Measurements from ENCODE around the gene KCNG2.

The KCNG2 gene

DNA sequence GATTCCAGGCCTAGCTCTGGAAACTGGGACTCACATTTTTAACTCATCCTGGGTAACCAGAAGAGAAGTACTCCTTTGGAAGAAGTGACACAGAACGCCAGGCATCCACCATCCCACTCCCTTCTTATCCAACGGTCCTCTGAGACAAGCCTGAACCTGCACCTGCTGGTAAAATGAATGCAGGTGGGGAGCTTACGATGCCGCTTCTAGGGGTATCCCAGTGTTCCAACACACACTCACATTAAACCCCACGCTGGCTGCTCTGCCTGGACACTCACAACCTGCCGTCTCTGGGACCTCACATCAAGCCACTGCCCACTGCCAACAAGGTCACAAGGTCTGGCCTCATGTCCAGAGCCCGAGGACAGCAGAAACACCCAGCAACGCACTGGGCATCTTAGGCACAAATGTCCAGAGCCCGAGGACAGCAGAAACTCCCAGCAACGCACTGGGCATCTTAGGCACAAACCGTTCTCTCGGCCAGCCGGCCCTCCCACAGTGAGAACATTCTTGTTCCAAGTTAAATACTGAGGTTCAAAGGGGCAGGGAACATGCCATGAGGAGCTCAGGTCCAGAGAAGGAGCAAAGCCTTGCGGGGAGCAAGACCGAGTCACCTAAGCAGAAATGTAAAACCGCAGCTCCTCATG lies 143.9 kb downstream of the KCNG2 start:
- Histone ChIP-seq H3K36me3 (ENCODE audit: low read length) (no peaks in the 10 kb centered on the region), H3K27me3 (ENCODE audit: low read length) (no peaks in the 10 kb centered on the region), H4K20me1 (ENCODE audit: low read depth, low read length) (no peaks in the 10 kb centered on the region), H2AFZ (ENCODE audit: low read depth, low read length, severe bottlenecking) (no peak overlapping the region), H3K4me2 (ENCODE audit: low read depth, low read length, poor library complexity, severe bottlenecking) (no peak overlapping the region), H3F3A (ENCODE audit: insufficient read depth) (no peaks in the 10 kb centered on the region), H3K79me2 (ENCODE audit: insufficient read depth, low read length) (peaks cover 21% of the 10 kb centered on the region; the same call in 1 of the 2 replicates), H3K27ac (ENCODE audit: low read depth, low read length) (no peak overlapping the region), H3K9ac (ENCODE audit: low read length) (no peak overlapping the region), H3K4me3 (ENCODE audit: insufficient read depth, low read length, poor library complexity, severe bottlenecking) (no peak overlapping the region), H3K9me2 (replicated peaks; ENCODE audit: insufficient read depth, low read length) (no peaks in the 10 kb centered on the region), H3K9me3 (ENCODE audit: insufficient read depth, low read length) (no peaks in the 10 kb centered on the region)
- TF ChIP-seq EZH2phosphoT487 (conservative IDR thresholded peaks at IDR 0.05; ENCODE audit: low read length): no peak
- TF ChIP-seq, protein P1, sequence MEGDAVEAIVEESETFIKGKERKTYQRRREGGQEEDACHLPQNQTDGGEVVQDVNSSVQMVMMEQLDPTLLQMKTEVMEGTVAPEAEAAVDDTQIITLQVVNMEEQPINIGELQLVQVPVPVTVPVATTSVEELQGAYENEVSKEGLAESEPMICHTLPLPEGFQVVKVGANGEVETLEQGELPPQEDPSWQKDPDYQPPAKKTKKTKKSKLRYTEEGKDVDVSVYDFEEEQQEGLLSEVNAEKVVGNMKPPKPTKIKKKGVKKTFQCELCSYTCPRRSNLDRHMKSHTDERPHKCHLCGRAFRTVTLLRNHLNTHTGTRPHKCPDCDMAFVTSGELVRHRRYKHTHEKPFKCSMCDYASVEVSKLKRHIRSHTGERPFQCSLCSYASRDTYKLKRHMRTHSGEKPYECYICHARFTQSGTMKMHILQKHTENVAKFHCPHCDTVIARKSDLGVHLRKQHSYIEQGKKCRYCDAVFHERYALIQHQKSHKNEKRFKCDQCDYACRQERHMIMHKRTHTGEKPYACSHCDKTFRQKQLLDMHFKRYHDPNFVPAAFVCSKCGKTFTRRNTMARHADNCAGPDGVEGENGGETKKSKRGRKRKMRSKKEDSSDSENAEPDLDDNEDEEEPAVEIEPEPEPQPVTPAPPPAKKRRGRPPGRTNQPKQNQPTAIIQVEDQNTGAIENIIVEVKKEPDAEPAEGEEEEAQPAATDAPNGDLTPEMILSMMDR (IDR thresholded peaks at IDR 0.05; ENCODE audit: insufficient read depth, low read length, poor library complexity, severe bottlenecking): no peak

DNA sequence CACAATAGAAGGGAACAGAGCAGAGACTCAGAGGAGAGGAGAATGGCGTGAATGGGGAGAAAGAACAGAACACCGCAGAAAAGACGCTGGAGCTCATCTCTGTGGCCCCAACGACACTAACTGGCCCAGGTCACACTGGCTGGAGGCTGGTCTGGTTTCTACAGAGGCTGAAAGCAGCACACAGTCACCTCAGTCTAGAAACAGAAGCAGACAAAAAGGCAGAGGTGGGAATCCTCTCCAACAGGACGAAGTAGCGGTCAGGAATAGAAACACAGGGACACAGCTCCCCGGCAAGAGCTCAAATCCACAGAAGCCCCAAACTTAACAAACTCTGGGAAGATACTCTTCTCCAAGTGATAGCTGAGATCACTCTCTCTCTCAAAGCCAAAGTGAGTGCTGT lies 144.5 kb downstream of the KCNG2 start:
- Histone ChIP-seq H3K79me2 (ENCODE audit: insufficient read depth, low read length) (peaks cover 18% of the 10 kb centered on the region; the same call in 1 of the 2 replicates), H2AFZ (ENCODE audit: low read depth, low read length, severe bottlenecking) (no peak overlapping the region), H3K4me2 (ENCODE audit: low read depth, low read length, poor library complexity, severe bottlenecking) (no peak overlapping the region), H3K36me3 (ENCODE audit: low read length) (no peaks in the 10 kb centered on the region), H3K9me3 (ENCODE audit: insufficient read depth, low read length) (no peaks in the 10 kb centered on the region), H3K4me3 (ENCODE audit: insufficient read depth, low read length, poor library complexity, severe bottlenecking) (no peak overlapping the region), H3K9ac (ENCODE audit: low read length) (no peak overlapping the region), H3K9me2 (replicated peaks; ENCODE audit: insufficient read depth, low read length) (no peaks in the 10 kb centered on the region), H3F3A (ENCODE audit: insufficient read depth) (no peaks in the 10 kb centered on the region), H3K27ac (ENCODE audit: low read depth, low read length) (no peak overlapping the region), H4K20me1 (ENCODE audit: low read depth, low read length) (no peaks in the 10 kb centered on the region), H3K27me3 (ENCODE audit: low read length) (no peaks in the 10 kb centered on the region)
- TF ChIP-seq EZH2phosphoT487 (conservative IDR thresholded peaks at IDR 0.05; ENCODE audit: low read length): no peak
- TF ChIP-seq, protein P1 (IDR thresholded peaks at IDR 0.05; ENCODE audit: insufficient read depth, low read length, poor library complexity, severe bottlenecking): no peak

DNA sequence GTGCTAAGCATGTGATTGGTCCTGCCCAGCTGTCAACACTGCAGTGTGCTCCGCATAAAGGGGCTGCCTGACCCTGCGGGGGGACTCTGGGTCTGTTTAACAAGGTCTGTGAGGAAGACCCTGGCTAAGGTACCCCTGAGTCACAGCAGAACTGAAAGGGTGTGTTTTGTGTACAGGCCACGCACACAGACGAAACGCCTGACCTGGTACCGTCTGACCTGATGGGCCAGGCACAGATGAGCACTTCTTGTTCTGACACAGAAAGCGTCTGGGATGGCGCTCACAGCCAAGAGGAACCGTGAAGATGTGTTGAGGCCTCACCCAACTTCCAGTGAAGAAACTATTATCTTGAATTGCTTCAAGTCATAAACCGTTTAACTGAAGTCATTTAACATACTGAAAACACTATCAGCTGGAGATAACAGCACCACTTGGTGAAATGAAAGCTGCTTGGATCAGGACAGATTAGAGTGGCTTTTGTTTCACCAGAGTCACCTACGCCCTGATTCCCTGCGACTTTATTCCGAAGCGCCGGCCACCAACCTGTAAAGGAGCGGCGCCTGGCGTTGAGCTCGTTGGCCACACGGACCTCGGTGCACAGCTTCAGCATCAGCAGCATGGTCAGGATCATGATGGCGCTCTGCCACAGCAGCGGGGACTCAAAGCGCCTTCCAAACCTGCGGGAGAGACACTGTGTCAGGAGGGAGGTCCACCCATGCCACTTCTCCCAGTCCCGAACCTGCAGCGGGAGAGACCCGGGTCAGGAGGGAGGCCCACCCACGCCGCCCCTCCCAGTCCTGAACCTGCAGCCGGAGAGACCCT lies 145.3 kb downstream of the KCNG2 start:
- H3K27ac ChIP-seq (ENCODE audit: low read depth, low read length): no peak overlapping the region
- no peaks in the 10 kb centered on the region for H4K20me1 ChIP-seq (ENCODE audit: low read depth, low read length)
- TF ChIP-seq EZH2phosphoT487 (conservative IDR thresholded peaks at IDR 0.05; ENCODE audit: low read length): no peak
- TF ChIP-seq, protein P1 (IDR thresholded peaks at IDR 0.05; ENCODE audit: insufficient read depth, low read length, poor library complexity, severe bottlenecking): no peak
- H3K9me2 ChIP-seq (replicated peaks; ENCODE audit: insufficient read depth, low read length): no peaks in the 10 kb centered on the region
- no peak overlapping the region for H2AFZ ChIP-seq (ENCODE audit: low read depth, low read length, severe bottlenecking)
- no peaks in the 10 kb centered on the region for H3K36me3 ChIP-seq (ENCODE audit: low read length)
- no peak overlapping the region for H3K4me2 ChIP-seq (ENCODE audit: low read depth, low read length, poor library complexity, severe bottlenecking)
- no peaks in the 10 kb centered on the region for H3F3A ChIP-seq (ENCODE audit: insufficient read depth)
- no peak overlapping the region for H3K4me3 ChIP-seq (ENCODE audit: insufficient read depth, low read length, poor library complexity, severe bottlenecking)
- no peaks in the 10 kb centered on the region for H3K9me3 ChIP-seq (ENCODE audit: insufficient read depth, low read length)
- H3K27me3 ChIP-seq (ENCODE audit: low read length): no peaks in the 10 kb centered on the region
- peaks cover 11% of the 10 kb centered on the region; the same call in 1 of the 2 replicates for H3K79me2 ChIP-seq (ENCODE audit: insufficient read depth, low read length)
- no peak overlapping the region for H3K9ac ChIP-seq (ENCODE audit: low read length)

Data from SU-DHL-6 (cell line).